GM23338 (cell line): ENCODE results near the gene SELPLG. TPM values are rescaled to one million over a fixed set of nuclear protein-coding genes. Genes with fewer than 3 reads are reported as not detected.

Experiments used
- ATAC-seq: fragments of 200-7000 bp; cut with Tn5 transposase; 3 replicates; pipeline ENCODE4 v1.9.1; 2020
- DNase-seq: peaks from one replicate; pipeline ENCODE4 v3.0.0-alpha.2; 2015; ENCODE audit warnings: low spot score
- H2AFZ ChIP-seq: fragments of 200-600 bp; sonication (generic); 2 replicates; pipeline ENCODE4 v1.8.0; 2016; ENCODE audit warnings: antibody characterized with exemption, mild to moderate bottlenecking, moderate library complexity
- H3F3A ChIP-seq: fragments of 200-600 bp; sonication (generic); replicated peaks from 2 replicates; pipeline ENCODE4 v1.8.0; 2017; ENCODE audit warnings: antibody characterized with exemption, mixed run types, low read depth
- H3K27ac ChIP-seq: fragments of 200-600 bp; sonication (generic); 2 replicates; pipeline ENCODE4 v1.6.1; 2016; ENCODE audit warnings: low read depth
- H3K27me3 ChIP-seq: fragments of 200-600 bp; sonication (generic); 2 replicates; pipeline ENCODE4 v1.8.0; 2016; ENCODE audit warnings: mild to moderate bottlenecking, mixed run types, moderate library complexity; ENCODE audit not compliant: insufficient read depth
- H3K36me3 ChIP-seq: fragments of 200-600 bp; sonication (generic); 2 replicates; pipeline ENCODE4 v1.8.0; 2016; ENCODE audit warnings: mild to moderate bottlenecking; ENCODE audit not compliant: insufficient read depth
- H3K4me1 ChIP-seq: fragments of 200-600 bp; sonication (generic); 2 replicates; pipeline ENCODE4 v1.8.0; 2016; ENCODE audit warnings: mild to moderate bottlenecking, moderate library complexity; ENCODE audit not compliant: insufficient read depth
- H3K4me2 ChIP-seq: fragments of 200-600 bp; sonication (generic); 2 replicates; pipeline ENCODE4 v1.7.1; 2017; ENCODE audit warnings: mixed run types
- H3K4me3 ChIP-seq: fragments of 200-600 bp; sonication (generic); 2 replicates; pipeline ENCODE4 v1.6.1; 2016; ENCODE audit warnings: mixed run types
- H3K79me2 ChIP-seq: fragments of 200-600 bp; sonication (generic); replicated peaks from 2 replicates; pipeline ENCODE4 v1.8.0; 2017; ENCODE audit warnings: mild to moderate bottlenecking; ENCODE audit not compliant: insufficient read depth
- H3K9me2 ChIP-seq: fragments of 200-600 bp; sonication (generic); 2 replicates; pipeline ENCODE4 v1.8.0; 2017; ENCODE audit not compliant: insufficient read depth
- H4K20me1 ChIP-seq: fragments of 200-600 bp; sonication (generic); replicated peaks from 2 replicates; pipeline ENCODE4 v1.8.0; 2017; ENCODE audit warnings: mild to moderate bottlenecking; ENCODE audit not compliant: insufficient read depth
- H3K27ac Mint-ChIP-seq: 2 replicates; pipeline ENCODE4 v1.8.0; 2020; ENCODE audit warnings: inconsistent platforms, mild to moderate bottlenecking, moderate library complexity, mixed read lengths
- H3K27me3 Mint-ChIP-seq: 3 replicates; pipeline ENCODE4 v1.8.0; 2022; ENCODE audit warnings: low read depth, mild to moderate bottlenecking, moderate library complexity, mixed read lengths, inconsistent platforms; ENCODE audit not compliant: insufficient read depth, poor library complexity
- H3K36me3 Mint-ChIP-seq: 3 replicates; pipeline ENCODE4 v1.8.0; 2021; ENCODE audit warnings: low read depth, mild to moderate bottlenecking, inconsistent platforms, moderate library complexity, mixed read lengths
- H3K4me1 Mint-ChIP-seq: 3 replicates; pipeline ENCODE4 v1.8.0; 2020; ENCODE audit warnings: mild to moderate bottlenecking, inconsistent platforms, mixed read lengths
- H3K4me3 Mint-ChIP-seq: 3 replicates; pipeline ENCODE4 v1.8.0; 2021; ENCODE audit warnings: moderate library complexity, mild to moderate bottlenecking, inconsistent platforms, mixed read lengths
- H3K9me3 Mint-ChIP-seq: 3 replicates; pipeline ENCODE4 v1.8.0; 2020; ENCODE audit warnings: moderate library complexity, mild to moderate bottlenecking, inconsistent platforms, mixed read lengths
- NANOG ChIP-seq: IDR thresholded peaks from 2 replicates; pipeline ENCODE4 v1.6.1; 2016; ENCODE audit warnings: antibody characterized with exemption, borderline replicate concordance
- REST ChIP-seq: IDR thresholded peaks from one replicate; pipeline ENCODE4 v1.6.1; 2018; ENCODE audit warnings: antibody characterized with exemption; ENCODE audit not compliant: unreplicated experiment
- polyA plus RNA-seq: library from polyadenylated mRNA; unstranded; fragments of >200 nt; fragmentation: Nextera tagmentation; extraction: Ambion mirVana; gene quantifications from 2 replicates; pipeline ENCODE4 v1.2.1, GENCODE V29; 2016
- total RNA-seq: library from RNA; depleted of rRNA; stranded (reverse); fragments of >200 nt; shearing (Covaris generic); gene quantifications from 2 replicates; pipeline ENCODE4 v1.2.3, GENCODE V29; 2014

The SELPLG gene
- total and polyA plus RNA-seq, 2 experiments from 2014 or later: 0.16 to 0.56 TPM

- no peak for TF ChIP-seq REST
These were observed 17.8 kb downstream of the SELPLG start (continued) for GRCh38 chr12:108615918-108616317.

- peaks cover 9% of the 10 kb centered on the region for H3K27me3 Mint-ChIP-seq
- no peak overlapping the region for H3K4me2 ChIP-seq
- no peaks in the 10 kb centered on the region for H3K27me3 ChIP-seq
- peaks cover 14% of the 10 kb centered on the region for H3K4me1 Mint-ChIP-seq
- no peaks in the 10 kb centered on the region for H3K9me2 ChIP-seq
- no peaks in the 10 kb centered on the region; the same call in 1 of the 2 replicates for H3K4me1 ChIP-seq
- H3K27ac Mint-ChIP-seq: no peak overlapping the region
- ATAC-seq: no peak
- H3K36me3 Mint-ChIP-seq: peaks cover 3% of the 10 kb centered on the region; the same call in 1 of the 3 replicates
- TF ChIP-seq NANOG (no peak), REST (no peak)
- no peaks in the 10 kb centered on the region for H4K20me1 ChIP-seq
- H3F3A ChIP-seq: no peaks in the 10 kb centered on the region
- no peaks in the 10 kb centered on the region for H3K36me3 ChIP-seq
- no peak for DNase-seq
- no peaks in the 10 kb centered on the region for H3K79me2 ChIP-seq
- H3K4me3 ChIP-seq: no peak overlapping the region
- peaks cover 7% of the 10 kb centered on the region for H3K9me3 Mint-ChIP-seq
- H3K4me3 Mint-ChIP-seq: no peak overlapping the region
- no peak overlapping the region for H2AFZ ChIP-seq
- no peak overlapping the region for H3K27ac ChIP-seq
These were observed 19.1 kb downstream of the SELPLG start for GRCh38 chr12:108614639-108615038.

- H3K27ac Mint-ChIP-seq: no peak overlapping the region
- no peak overlapping the region for H2AFZ ChIP-seq
- no peak overlapping the region for H3K27ac ChIP-seq
- no peak overlapping the region for H3K4me2 ChIP-seq
- H3K4me3 ChIP-seq: no peak overlapping the region
- no peaks in the 10 kb centered on the region for H4K20me1 ChIP-seq
- DNase-seq: no peak
- ATAC-seq: no peak
- peaks cover 12% of the 10 kb centered on the region for H3K4me1 Mint-ChIP-seq
- H3K9me3 Mint-ChIP-seq: peaks cover 7% of the 10 kb centered on the region
- H3K4me1 ChIP-seq: no peaks in the 10 kb centered on the region; the same call in 1 of the 2 replicates
- no peaks in the 10 kb centered on the region for H3K36me3 ChIP-seq
- peaks cover 9% of the 10 kb centered on the region for H3K27me3 Mint-ChIP-seq
- H3K27me3 ChIP-seq: no peaks in the 10 kb centered on the region
- no peaks in the 10 kb centered on the region for H3F3A ChIP-seq
- H3K4me3 Mint-ChIP-seq: no peak overlapping the region
- no peaks in the 10 kb centered on the region for H3K79me2 ChIP-seq
- H3K9me2 ChIP-seq: no peaks in the 10 kb centered on the region
- peaks cover 3% of the 10 kb centered on the region; the same call in 1 of the 3 replicates for H3K36me3 Mint-ChIP-seq
- no peak for TF ChIP-seq REST
These were observed 19.7 kb downstream of the SELPLG start for GRCh38 chr12:108614041-108614440.
